H1 (cell line): ENCODE data around the gene EBLN2. TPM values are rescaled to one million over a fixed set of nuclear protein-coding genes. Genes with fewer than 3 reads are reported as not detected.

ENCODE experiments used
- CTCF ChIA-PET: fragments of 300-600 bp; sonication (Branson Sonifier 250); formaldehyde crosslinking; loops from one replicate; lab custom pipeline; 2021; ENCODE audit not compliant: partially characterized antibody; lab: Charles Lee
- POLR2A ChIA-PET: fragments of 300-600 bp; sonication (Branson Sonifier 250); formaldehyde crosslinking; loops from one replicate; lab custom pipeline; 2021; ENCODE audit warnings: inconsistent platforms; ENCODE audit not compliant: partially characterized antibody; lab: Charles Lee
- DNase-seq, 2 experiments: peaks; one replicate each; pipeline versions ENCODE4 v3.0.0 to v3.0.0-alpha.2; 2010 to 2022; ENCODE audit warnings: low spot score in 2 of 2, low read depth in 1 of 2, mixed read lengths in 1 of 2
- FAIRE-seq: peaks from 2 replicates; lab custom pipeline; 2011; peaks lifted over from hg19 to GRCh38; lab: Jason Lieb, UNC
- H2AFZ ChIP-seq: 2 replicates; pipeline ENCODE4 v1.8.1; 2012; ENCODE audit warnings: low read length, inconsistent platforms
- H2AK5ac ChIP-seq: 2 replicates; pipeline ENCODE4 v1.6.1; 2013; ENCODE audit warnings: low read depth, low read length
- H2BK120ac ChIP-seq: replicated peaks from 2 replicates; pipeline ENCODE3; 2013; ENCODE audit warnings: low read depth, low read length, inconsistent platforms
- H2BK12ac ChIP-seq: 2 replicates; pipeline ENCODE4 v1.6.1; 2013; ENCODE audit warnings: low read depth, low read length
- H2BK15ac ChIP-seq: 2 replicates; pipeline ENCODE4 v1.6.1; 2013; ENCODE audit warnings: low read length
- H2BK20ac ChIP-seq: 2 replicates; pipeline ENCODE4 v1.6.1; 2013; ENCODE audit warnings: low read length
- H2BK5ac ChIP-seq: 2 replicates; pipeline ENCODE4 v1.6.1; 2013; ENCODE audit warnings: low read depth, low read length
- H3K14ac ChIP-seq: 2 replicates; pipeline ENCODE4 v1.6.1; 2013; ENCODE audit warnings: inconsistent platforms; ENCODE audit not compliant: insufficient read length
- H3K18ac ChIP-seq: 2 replicates; pipeline ENCODE4 v1.6.1; 2013; ENCODE audit warnings: low read length; ENCODE audit errors: extremely low read depth
- H3K23ac ChIP-seq: 2 replicates; pipeline ENCODE4 v1.6.1; 2013; ENCODE audit warnings: inconsistent platforms; ENCODE audit not compliant: insufficient read length
- H3K23me2 ChIP-seq: 2 replicates; pipeline ENCODE4 v1.6.1; 2013; ENCODE audit warnings: low read depth, low read length
- H3K27ac ChIP-seq: 2 replicates; pipeline ENCODE4 v1.6.1; 2011; ENCODE audit warnings: low read depth, low read length, inconsistent platforms
- H3K27me3 ChIP-seq, 4 experiments: replicated peaks in 1 of 4; 1 replicate in 1 of 4; 2 replicates in 3 of 4; pipeline versions ENCODE4 v1.6.1 to v1.8.1; 2011 to 2013; ENCODE audit warnings: low read length in 3 of 4, mild to moderate bottlenecking in 3 of 4, inconsistent platforms in 2 of 4, mixed read lengths in 2 of 4, moderate library complexity in 1 of 4; ENCODE audit not compliant: control insufficient read depth in 3 of 4, insufficient read depth in 3 of 4; ENCODE audit errors: extremely low read depth in 1 of 4
- H3K36me3 ChIP-seq, 4 experiments: 2 replicates each; pipeline versions ENCODE4 v1.6.1 to v1.8.1; 2011 to 2013; ENCODE audit warnings: mild to moderate bottlenecking in 4 of 4, low read length in 3 of 4, moderate library complexity in 2 of 4, control low read depth in 1 of 4, inconsistent platforms in 1 of 4; ENCODE audit not compliant: insufficient read depth in 4 of 4, control insufficient read depth in 2 of 4
- H3K4ac ChIP-seq: replicated peaks from 2 replicates; pipeline ENCODE3; 2013; ENCODE audit warnings: low read length, low read depth, mixed read lengths, inconsistent platforms; ENCODE audit not compliant: insufficient read length
- H3K4me1 ChIP-seq, 4 experiments: replicated peaks in 1 of 4; 1 replicate in 1 of 4; 2 replicates in 3 of 4; pipeline versions ENCODE4 v1.6.1 to v1.8.1; 2011 to 2013; ENCODE audit warnings: low read length in 3 of 4, inconsistent platforms in 2 of 4, mixed read lengths in 1 of 4; ENCODE audit not compliant: insufficient read depth in 4 of 4, control insufficient read depth in 3 of 4
- H3K4me2 ChIP-seq, 2 experiments: 2 replicates each; pipeline versions ENCODE4 v1.6.1 to v1.8.1; 2011 to 2013; ENCODE audit warnings: low read depth in 2 of 2, low read length in 2 of 2, control low read depth in 1 of 2, inconsistent platforms in 1 of 2, mild to moderate bottlenecking in 1 of 2; ENCODE audit not compliant: insufficient read depth in 1 of 2
- H3K4me3 ChIP-seq, 4 experiments: fragments of 200-600, 300-600 bp in 1 of 4; sonication (generic), shearing (Covaris generic), sonication (Bioruptor Twin) in 1 of 4; 2 replicates each; pipeline versions ENCODE4 v1.5.1 to v1.8.1; 2011 to 2016; ENCODE audit warnings: low read length in 4 of 4, low read depth in 3 of 4, control low read depth in 2 of 4, inconsistent platforms in 2 of 4, mild to moderate bottlenecking in 2 of 4, mixed read lengths in 1 of 4, moderate library complexity in 1 of 4; ENCODE audit not compliant: insufficient read depth in 2 of 4; ENCODE audit errors: extremely low read depth in 1 of 4
- H3K56ac ChIP-seq: replicated peaks from 2 replicates; pipeline ENCODE3; 2013; ENCODE audit warnings: low read depth, mild to moderate bottlenecking, mixed read lengths, low read length, inconsistent platforms; ENCODE audit not compliant: insufficient read length
- H3K79me1 ChIP-seq: 2 replicates; pipeline ENCODE4 v1.6.1; 2013; ENCODE audit warnings: low read depth, low read length, control low read depth
- H3K79me2 ChIP-seq, 2 experiments: 2 replicates each; pipeline versions ENCODE4 v1.6.1 to v1.8.1; 2012 to 2013; ENCODE audit warnings: low read length in 2 of 2, mild to moderate bottlenecking in 2 of 2, inconsistent platforms in 1 of 2; ENCODE audit not compliant: insufficient read depth in 2 of 2, control insufficient read depth in 1 of 2
- H3K9ac ChIP-seq, 4 experiments: replicated peaks in 1 of 4; 1 replicate in 1 of 4; 2 replicates in 3 of 4; pipeline versions ENCODE4 v1.6.1 to v1.8.1; 2011 to 2013; ENCODE audit warnings: low read depth in 3 of 4, low read length in 3 of 4, control low read depth in 2 of 4, mild to moderate bottlenecking in 2 of 4, moderate library complexity in 2 of 4, inconsistent platforms in 1 of 4; ENCODE audit errors: extremely low read depth in 1 of 4
- H3K9me3 ChIP-seq, 2 experiments: 2 replicates each; pipeline versions ENCODE4 v1.6.1 to v1.8.1; 2012 to 2013; ENCODE audit warnings: mild to moderate bottlenecking in 2 of 2, moderate library complexity in 2 of 2, control low read depth in 1 of 2, inconsistent platforms in 1 of 2, low read depth in 1 of 2, low read length in 1 of 2, mixed read lengths in 1 of 2; ENCODE audit not compliant: insufficient read depth in 2 of 2
- H4K20me1 ChIP-seq, 2 experiments: replicated peaks in 1 of 2; 2 replicates each; pipeline versions ENCODE3 to v1.8.1; 2011 to 2013; ENCODE audit warnings: inconsistent platforms in 2 of 2, low read length in 2 of 2, mild to moderate bottlenecking in 1 of 2; ENCODE audit not compliant: insufficient read depth in 2 of 2, control insufficient read depth in 1 of 2
- H4K5ac ChIP-seq: 2 replicates; pipeline ENCODE4 v1.6.1; 2013; ENCODE audit warnings: low read length, low read depth, mixed read lengths, inconsistent platforms; ENCODE audit not compliant: insufficient read length
- H4K8ac ChIP-seq: 2 replicates; pipeline ENCODE4 v1.8.0; 2013; ENCODE audit warnings: mild to moderate bottlenecking, moderate library complexity, low read length, inconsistent platforms; ENCODE audit not compliant: insufficient read depth; ENCODE audit errors: extremely low read depth
- H4K91ac ChIP-seq: replicated peaks from 2 replicates; pipeline ENCODE3; 2013; ENCODE audit warnings: low read length, mixed read lengths, inconsistent platforms; ENCODE audit not compliant: insufficient read length
- ATF3 ChIP-seq: IDR thresholded peaks from 2 replicates; pipeline ENCODE4 v1.6.1; 2011; ENCODE audit warnings: low read depth, mild to moderate bottlenecking, low read length; ENCODE audit not compliant: insufficient read depth
- BCL11A ChIP-seq, 2 experiments: IDR thresholded peaks; one replicate each; pipeline ENCODE4 v1.6.1; 2011; ENCODE audit warnings: low read depth in 2 of 2, low read length in 2 of 2, mild to moderate bottlenecking in 2 of 2
- CBX8 ChIP-seq: fragments of 300-800, 300-1000 bp; sonication (generic); IDR thresholded peaks from 2 replicates; pipeline ENCODE4 v1.7.1; 2016; ENCODE audit warnings: low read depth, low read length, borderline replicate concordance
- CEBPB ChIP-seq: IDR thresholded peaks from 2 replicates; pipeline ENCODE4 v1.6.1; 2012; ENCODE audit warnings: low read depth, low read length
- CHD2 ChIP-seq: IDR thresholded peaks from 2 replicates; pipeline ENCODE4 v1.6.1; 2012; ENCODE audit warnings: low read length, improper control_type of control experiment
- CREB1 ChIP-seq: IDR thresholded peaks from 2 replicates; pipeline ENCODE4 v1.6.1; 2012; ENCODE audit warnings: inconsistent platforms
- CTBP2 ChIP-seq: IDR thresholded peaks from 2 replicates; pipeline ENCODE4 v1.7.0; 2011; ENCODE audit warnings: borderline replicate concordance, mild to moderate bottlenecking, moderate library complexity, mixed read lengths, low read length; ENCODE audit not compliant: insufficient read depth, insufficient read length
- EZH2 ChIP-seq: fragments of 200-600 bp; sonication (generic); IDR thresholded peaks from 2 replicates; pipeline ENCODE4 v1.7.1; 2012; ENCODE audit warnings: low read depth, mild to moderate bottlenecking, moderate library complexity, low read length, inconsistent platforms; ENCODE audit not compliant: severe bottlenecking
- HDAC2 ChIP-seq, 2 experiments: fragments of 300-600 bp in 1 of 2; sonication (generic) in 1 of 2; IDR thresholded peaks; 2 replicates each; pipeline ENCODE4 v1.6.1; 2011 to 2012; ENCODE audit warnings: low read depth in 2 of 2, low read length in 2 of 2, mild to moderate bottlenecking in 2 of 2, moderate library complexity in 2 of 2, borderline replicate concordance in 1 of 2, inconsistent platforms in 1 of 2
- JUND ChIP-seq: IDR thresholded peaks from 2 replicates; pipeline ENCODE4 v1.6.1; 2011; ENCODE audit warnings: mild to moderate bottlenecking, improper control_type of control experiment, low read length
- KDM1A ChIP-seq: fragments of 200-600, 300-600 bp; sonication (generic); IDR thresholded peaks from 2 replicates; pipeline ENCODE4 v1.7.1; 2016; ENCODE audit warnings: mild to moderate bottlenecking, low read length, borderline replicate concordance
- KDM5A ChIP-seq: fragments of 200-600 bp; IDR thresholded peaks from 2 replicates; pipeline ENCODE4 v1.7.1; 2012; ENCODE audit warnings: mild to moderate bottlenecking, low read length, inconsistent platforms, mixed read lengths
- MAFK ChIP-seq: IDR thresholded peaks from 2 replicates; pipeline ENCODE4 v1.6.1; 2012; ENCODE audit warnings: low read depth, mild to moderate bottlenecking, improper control_type of control experiment, low read length
- RFX5 ChIP-seq: IDR thresholded peaks from 2 replicates; pipeline ENCODE4 v1.6.1; 2011; ENCODE audit warnings: low read depth, low read length, improper control_type of control experiment, borderline replicate concordance
- WGBS, 2 experiments: shearing (Covaris generic) in 1 of 2; methylation state at CpG; one replicate each; pipeline versions ENCODE4 v1.1.6 to v1.1.7; 2013 to 2015; ENCODE audit warnings: low lambda C conversion rate in 2 of 2, mixed read lengths in 2 of 2, inconsistent platforms in 1 of 2, low coverage in 1 of 2, missing lambda C conversion rate in 1 of 2; ENCODE audit not compliant: insufficient replicate concordance in 2 of 2, insufficient coverage in 1 of 2, insufficient read length in 1 of 2; ENCODE audit errors: extremely low coverage in 1 of 2, missing lambda C conversion rate in 1 of 2; 5-methylcytosine and 5-hydroxymethylcytosine counted together
- polyA plus RNA-seq, 7 experiments: library from polyadenylated mRNA; depleted of rRNA in 3 of 7; stranded (reverse) in 5 of 7; unstranded in 2 of 7; fragments of >200 nt in 5 of 7; fragments of 200-250 nt in 2 of 7; gene quantifications; 1 replicate in 5 of 7; 2 replicates in 1 of 7; 4 replicates in 1 of 7; pipeline versions ENCODE4 v1.2.1 to v1.2.3, GENCODE V29; 2011 to 2013; ENCODE audit warnings: missing spikeins in 2 of 7, mixed read lengths in 2 of 7
- total RNA-seq: library from RNA; stranded (reverse); fragmentation: NEBNext Ultra II Directional; extraction: Animal tissue kit (Norgen Biotek cat#: 25700); gene quantifications from 2 replicates; pipeline ENCODE4 v1.2.1, GENCODE V29; 2021

EBLN2 gene
- total and polyA plus RNA-seq, 2 of the 8 experiments (the other 6 are each of a cell fraction or from before 2014, with no cell fraction given) = 1.9 to 3.8 TPM

- H3K23me2 ChIP-seq = no peaks in the 10 kb centered on the region
- ChIA-PET POLR2A (interaction anchor here (0.8 kb wide), 1 partner anchor 24 kb away, joined by 3 read pairs; no protein-coding TSS in a partner anchor), CTCF (interaction anchor here (1.3 kb wide), 1 partner anchor 49 kb away, joined by 4 read pairs; no protein-coding TSS in a partner anchor)
- 92% methylated on average over 10 of the region's 10 CpGs; no CpG with 5 or more reads in 1 of the 2 experiments for whole genome bisulfite sequencing, 2 experiments
- no peak overlapping the region for H3K56ac ChIP-seq
- H2BK15ac ChIP-seq = no peak overlapping the region
- no peaks in the 10 kb centered on the region for H3K9me3 ChIP-seq
- no peak overlapping the region for H3K18ac ChIP-seq
- H4K8ac ChIP-seq = no peak overlapping the region
- peaks cover 8 to 89% of the 10 kb centered on the region in 2 experiments for H3K79me2 ChIP-seq
- no peak overlapping the region for H3K14ac ChIP-seq
- no peak overlapping the region for H2AFZ ChIP-seq
- H3K4me3 ChIP-seq = no peak overlapping the region
- H4K20me1 ChIP-seq = peaks cover 6 to 12% of the 10 kb centered on the region in 2 experiments
- peaks cover 0 to 5% (median 2%) of the 10 kb centered on the region in 4 experiments; a peak in 2 of 7 replicates for H3K4me1 ChIP-seq
- H4K91ac ChIP-seq = no peak overlapping the region
- no peak overlapping the region for H3K27ac ChIP-seq
- no peak overlapping the region for H2BK20ac ChIP-seq
- H2AK5ac ChIP-seq = no peak overlapping the region
- no peaks in the 10 kb centered on the region for H3K79me1 ChIP-seq
- H3K4ac ChIP-seq = no peak overlapping the region
- no peak overlapping the region for H4K5ac ChIP-seq
- no peak overlapping the region for H2BK5ac ChIP-seq
- no peaks in the 10 kb centered on the region for H3K27me3 ChIP-seq
- DNase-seq (no peak), FAIRE-seq (no peak)
- no peak overlapping the region for H2BK120ac ChIP-seq
- H2BK12ac ChIP-seq = no peak overlapping the region
- H3K4me2 ChIP-seq = no peak overlapping the region
- H3K36me3 ChIP-seq = peaks cover 0 to 9% (median 0%) of the 10 kb centered on the region in 4 experiments; a peak in 1 of 8 replicates
- H3K9ac ChIP-seq = no peak overlapping the region
- H3K23ac ChIP-seq = no peak overlapping the region
- no peak for TF ChIP-seq KDM1A
- no peak for TF ChIP-seq KDM5A
- no peak for TF ChIP-seq JUND
- no peak for TF ChIP-seq CTBP2
- TF ChIP-seq CEBPB = no peak
- no peak for TF ChIP-seq CHD2
- TF ChIP-seq MAFK = no peak
- no peak for TF ChIP-seq EZH2
- no peak for TF ChIP-seq CBX8
- TF ChIP-seq RFX5 = no peak
- no peak for TF ChIP-seq HDAC2 (IDR thresholded peaks at IDR 0.05; ENCODE audit: borderline replicate concordance in 1 of 2, low read depth in 2 of 2, low read length in 2 of 2)
- no peak for TF ChIP-seq ATF3
- no peak for TF ChIP-seq CREB1
- TF ChIP-seq BCL11A (IDR thresholded peaks at IDR 0.05; ENCODE audit: low read depth in 2 of 2, low read length in 2 of 2) = no peak
These were observed 12.1 kb upstream of the EBLN2 start for GRCh38 chr3:73049319-73049718.
